Lower leg skin (tissue), 3 donors: ENCODE results near the gene PTPN7.

Source experiments
- CTCF ChIP-seq, 3 donors: fragments of 450-650 bp; IDR thresholded peaks; one replicate each; pipeline ENCODE4 v1.5.1; 2016; ENCODE audit warnings: antibody characterized with exemption in 3 of 3, mild to moderate bottlenecking in 3 of 3, moderate library complexity in 2 of 3
- POLR2A ChIP-seq, 2 donors: fragments of 450-650 bp; IDR thresholded peaks; one replicate each; pipeline ENCODE4 v1.6.1; 2016 to 2017; ENCODE audit warnings: antibody characterized with exemption in 2 of 2, mild to moderate bottlenecking in 1 of 2, moderate library complexity in 1 of 2

- no peak for TF ChIP-seq CTCF (IDR thresholded peaks at IDR 0.05)
- no peak for TF ChIP-seq POLR2A (IDR thresholded peaks at IDR 0.05)
Observed at GRCh38 chr1:202145068-202145743, 15.2 kb downstream of the PTPN7 start.
